HTERT RPE-1 (cell line): ENCODE measurements around the gene FAM20A.

ENCODE experiments used
- in situ Hi-C: fragments of 300-500 bp; cut with MboI; formaldehyde crosslinking; loops from 4 replicates; pipeline ENCODE4 v1.14.3; 2020; ENCODE audit warnings: low sequenced_read_pairs

FAM20A gene

DNA sequence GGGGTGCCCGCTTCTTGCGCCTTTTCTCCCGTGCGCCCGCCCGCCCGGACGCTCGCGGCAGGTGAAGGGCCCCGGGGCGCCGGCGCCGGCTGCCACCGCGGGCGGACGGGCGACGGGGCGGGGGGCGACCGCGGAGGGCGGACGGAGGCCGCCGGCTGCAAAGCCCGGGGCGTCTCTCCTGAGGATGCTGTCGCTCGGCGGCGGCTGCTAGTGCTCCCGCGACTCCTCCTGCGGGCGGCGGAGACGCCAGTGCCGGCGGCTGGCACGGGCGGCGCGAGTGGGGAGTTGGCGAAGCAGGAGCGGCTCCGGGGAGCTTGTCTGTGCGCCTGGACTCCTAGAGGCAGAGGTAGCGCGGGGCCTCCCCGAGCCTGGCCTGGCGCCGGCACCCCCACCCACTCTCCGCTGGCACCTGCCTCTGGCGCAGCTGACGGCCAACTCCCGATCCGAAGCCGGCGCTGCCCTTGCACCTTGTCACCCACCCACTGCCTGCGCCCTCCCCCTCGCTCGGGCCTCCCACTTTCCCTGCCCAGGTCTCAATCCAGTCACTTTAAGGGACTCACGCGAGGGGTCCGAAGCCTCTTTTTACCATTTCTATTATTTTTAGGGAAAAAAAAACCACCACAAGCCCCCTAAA is at the start of gene FAM20A:
Gene FAM20A, minus strand, starts transcription at position 437 of the 634 bp plus-strand sequence. CDS start 701 bp downstream, outside the sequence.
- in situ Hi-C loops: no loop called here

DNA sequence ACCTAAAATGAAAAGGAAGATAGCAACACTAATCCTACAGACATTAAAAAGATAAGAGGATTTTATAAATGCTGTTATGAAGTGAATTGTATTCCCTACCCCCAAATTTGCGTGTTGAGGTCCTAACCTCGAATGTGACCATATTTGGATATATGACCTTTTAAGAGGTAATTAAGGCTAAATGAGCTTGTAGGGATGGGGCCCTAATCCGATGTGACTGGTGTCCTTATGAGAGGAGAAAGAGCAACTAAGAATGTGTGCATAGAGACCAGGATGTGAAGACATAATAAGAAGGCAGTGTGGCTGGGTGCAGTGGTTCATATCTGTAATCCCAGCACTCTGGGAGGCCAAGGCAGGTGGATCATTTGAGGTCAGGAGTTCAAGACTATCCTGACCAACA is 48.2 kb upstream of the FAM20A start:
- in situ Hi-C loops: no loop called here

DNA sequence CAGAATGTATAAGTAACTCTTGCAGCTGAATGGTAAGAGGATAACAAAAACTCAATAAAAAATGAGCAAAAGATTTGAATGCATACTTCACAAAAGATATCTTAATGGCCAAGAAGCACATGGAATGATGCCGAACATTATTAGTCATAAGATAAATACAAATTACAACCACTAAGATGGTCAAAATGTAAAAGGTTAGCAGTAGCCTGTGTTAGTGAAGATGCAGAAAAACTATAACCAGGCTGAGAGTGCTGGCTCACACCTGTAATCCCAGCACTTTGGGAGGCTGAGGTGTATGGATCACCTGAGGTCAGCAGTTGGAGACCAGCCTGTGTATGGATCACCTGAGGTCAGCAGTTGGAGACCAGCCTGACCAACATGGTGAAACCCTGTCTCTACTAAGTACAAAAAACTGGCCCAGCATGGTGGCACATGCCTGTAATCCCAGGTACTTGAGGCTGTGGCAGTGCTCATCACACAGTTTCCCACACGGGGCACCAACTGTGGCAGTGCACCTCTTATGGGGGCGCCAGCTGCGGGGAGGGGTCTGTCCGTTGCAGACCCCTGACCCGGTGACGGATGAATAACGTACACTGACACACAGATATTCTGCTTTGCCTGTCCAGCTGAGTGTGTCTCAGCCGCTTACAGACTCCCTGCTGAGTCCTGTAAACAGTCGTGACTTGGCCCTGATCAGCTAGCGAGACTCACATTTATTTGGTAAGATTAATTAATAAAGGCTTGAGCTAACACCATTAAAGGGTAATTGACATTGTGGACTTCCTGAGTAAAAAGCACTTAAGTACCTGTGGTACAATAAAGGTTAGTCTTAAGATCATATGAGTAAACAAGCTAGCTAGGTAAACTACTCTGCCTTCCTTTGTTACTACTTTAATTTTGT is 45.7 kb upstream of the FAM20A start:
- in situ Hi-C loops: no loop called here

DNA sequence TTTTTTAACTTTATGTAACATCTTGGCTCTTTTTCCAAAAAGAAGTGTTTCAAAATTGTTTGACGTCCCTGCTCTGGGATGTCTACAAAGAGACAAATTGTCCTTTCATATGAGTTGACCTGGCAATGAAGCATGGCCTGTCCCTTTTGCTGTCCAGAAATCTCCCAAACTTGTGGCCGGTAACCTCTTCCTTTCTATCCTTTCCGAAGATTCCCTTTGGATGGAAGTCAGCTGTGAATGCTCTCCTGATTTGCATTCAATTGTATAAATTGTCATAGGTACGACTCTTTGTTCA is 40.9 kb upstream of the FAM20A start:
- in situ Hi-C loops: no loop called here

DNA sequence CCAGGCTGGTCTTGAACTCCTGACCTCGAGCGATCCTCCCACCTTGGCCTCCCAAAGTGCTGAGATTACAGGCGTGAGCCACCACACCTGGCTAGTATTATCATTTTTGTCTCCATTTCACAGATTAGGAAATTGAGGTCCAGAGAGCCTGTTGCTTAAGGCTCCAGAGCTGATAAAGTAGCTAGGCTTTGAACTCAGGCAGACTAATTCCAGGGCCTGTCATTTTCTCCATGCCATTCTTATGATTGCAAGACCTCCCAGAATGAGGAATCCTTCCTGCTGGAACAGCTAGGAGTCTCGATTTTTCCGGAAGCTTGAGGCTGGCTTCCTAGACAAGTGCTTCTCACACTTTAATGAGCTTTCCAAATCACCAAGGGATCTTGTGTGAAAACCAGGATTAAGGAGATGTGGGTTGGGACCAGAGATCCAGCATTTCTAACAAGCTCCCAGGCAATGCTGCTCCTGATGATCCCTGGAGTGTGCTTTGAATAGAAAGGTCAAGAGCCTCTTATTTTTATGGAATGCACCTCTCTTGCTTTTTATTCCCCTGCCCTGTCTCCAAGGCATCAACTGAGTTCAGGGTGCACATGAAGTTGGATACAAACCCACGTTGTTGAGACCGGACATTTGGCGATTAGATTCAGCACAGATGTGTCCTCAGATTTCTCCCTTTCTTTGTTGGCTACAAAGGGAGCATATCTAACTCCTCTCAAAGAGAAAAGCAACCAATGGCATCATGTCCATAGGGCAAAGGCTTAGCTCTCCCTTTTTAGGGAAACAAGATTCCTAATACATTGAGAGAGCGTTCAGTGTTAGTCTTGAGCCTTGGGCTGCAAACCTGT is 40.3 kb upstream of the FAM20A start:
- in situ Hi-C loops: no loop called here

DNA sequence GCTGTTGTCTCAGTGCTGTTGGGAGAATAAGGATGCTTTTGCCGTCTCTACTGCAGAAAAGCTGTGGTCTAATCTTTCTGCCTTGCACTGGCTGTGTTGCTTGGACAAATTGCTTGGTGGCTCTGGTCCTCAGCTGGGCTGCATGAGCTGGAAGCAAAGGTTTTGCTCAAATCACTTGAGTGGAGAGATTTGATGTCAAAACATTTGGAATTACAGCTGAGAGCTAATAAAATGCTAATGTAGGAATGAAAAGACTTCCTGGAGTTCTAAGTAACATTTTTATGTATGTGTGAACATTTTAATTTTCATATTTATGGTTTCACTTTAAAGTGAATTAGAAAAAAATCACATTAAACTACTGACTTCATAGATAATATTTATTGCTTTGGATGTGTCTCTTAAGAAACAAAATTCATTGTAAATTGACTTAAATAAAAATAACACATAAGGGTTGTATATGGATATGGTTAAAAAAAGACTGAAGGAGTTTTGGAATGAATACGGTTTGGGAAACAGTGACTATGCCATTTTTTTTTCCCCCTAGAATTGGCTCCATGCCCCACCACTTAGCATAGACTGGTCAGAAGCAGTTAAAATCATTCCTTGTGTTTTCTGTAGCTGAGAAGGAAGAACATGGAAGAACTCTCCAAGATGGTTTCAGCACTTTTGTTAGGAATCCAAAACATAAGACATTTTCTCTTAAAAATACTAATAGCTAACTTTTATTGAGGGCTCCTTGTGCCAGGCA is 39.2 kb upstream of the FAM20A start:
- in situ Hi-C loops: no loop called here

DNA sequence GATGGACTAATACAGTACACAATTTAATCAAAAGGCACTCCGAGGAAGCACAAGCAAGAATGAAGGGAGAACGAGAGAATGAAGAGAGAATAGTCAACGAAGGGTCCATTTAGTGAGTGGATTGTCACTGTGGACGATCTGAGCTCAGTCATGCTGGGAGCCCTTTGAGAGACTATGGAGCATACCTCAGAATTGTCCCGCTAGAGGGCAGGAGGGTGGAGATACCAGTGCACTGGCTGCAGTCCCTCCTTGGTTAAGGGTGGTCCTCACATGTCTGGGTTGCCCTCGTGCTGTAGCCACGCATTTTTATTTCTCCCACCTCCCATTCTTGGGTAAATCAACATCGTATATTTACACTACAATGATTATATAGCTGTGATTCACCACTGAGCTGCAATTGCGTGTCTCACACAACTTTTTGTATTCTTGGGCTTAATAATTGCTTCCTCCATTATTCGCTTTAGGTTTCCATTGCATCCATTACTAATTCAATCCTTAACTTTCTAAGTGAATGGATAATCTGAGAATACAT is 33.2 kb upstream of the FAM20A start:
- in situ Hi-C loops: no loop called here

DNA sequence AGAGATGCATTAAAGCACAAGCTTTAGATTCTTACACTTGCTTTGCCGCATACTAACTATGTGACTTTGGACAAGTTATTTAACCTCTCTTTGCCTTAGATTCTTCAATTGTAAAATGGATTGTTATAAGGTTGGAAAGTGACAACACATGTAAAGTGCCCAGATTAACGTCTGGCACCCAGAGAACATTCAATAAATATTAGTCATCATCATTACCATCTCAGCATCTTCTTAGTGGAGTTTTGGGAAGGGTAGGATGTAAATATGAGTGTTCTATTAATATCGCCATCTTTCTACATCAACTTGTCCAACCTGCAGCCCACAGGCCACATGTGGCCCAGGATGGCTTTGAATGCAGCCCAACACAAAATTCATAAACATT is 27.4 kb upstream of the FAM20A start:
- in situ Hi-C loops: no loop called here

DNA sequence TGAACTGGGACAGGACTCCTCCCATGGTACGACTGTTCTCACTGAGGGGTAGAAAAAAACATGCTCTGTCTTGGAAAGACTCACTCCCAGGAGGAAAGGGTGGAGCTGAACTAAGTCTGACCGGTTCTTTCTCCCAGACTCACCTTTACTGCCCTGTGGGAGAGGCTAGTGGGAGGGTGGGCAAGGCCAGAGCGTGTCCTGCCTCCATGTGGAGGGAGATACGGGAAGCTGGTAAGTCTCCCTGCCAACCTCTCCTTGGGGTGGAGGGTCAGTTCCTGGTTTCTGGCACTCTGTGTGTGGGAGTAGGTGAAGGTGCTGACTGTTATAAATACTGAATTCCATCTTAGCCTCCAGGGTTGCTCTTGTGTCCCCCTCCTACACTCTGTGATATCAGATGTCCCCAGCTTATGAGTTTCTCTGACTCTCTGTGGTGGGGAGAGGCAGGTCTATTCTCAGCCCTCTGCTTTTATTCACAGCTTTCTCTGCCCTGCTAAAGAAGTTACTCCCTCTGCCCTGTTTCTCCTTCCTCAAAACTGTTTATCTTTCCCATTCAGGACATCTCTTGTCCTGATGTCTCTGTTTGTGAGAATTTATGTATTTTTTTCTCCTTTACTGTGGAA is 26.9 kb upstream of the FAM20A start:
- in situ Hi-C loops: no loop called here

DNA sequence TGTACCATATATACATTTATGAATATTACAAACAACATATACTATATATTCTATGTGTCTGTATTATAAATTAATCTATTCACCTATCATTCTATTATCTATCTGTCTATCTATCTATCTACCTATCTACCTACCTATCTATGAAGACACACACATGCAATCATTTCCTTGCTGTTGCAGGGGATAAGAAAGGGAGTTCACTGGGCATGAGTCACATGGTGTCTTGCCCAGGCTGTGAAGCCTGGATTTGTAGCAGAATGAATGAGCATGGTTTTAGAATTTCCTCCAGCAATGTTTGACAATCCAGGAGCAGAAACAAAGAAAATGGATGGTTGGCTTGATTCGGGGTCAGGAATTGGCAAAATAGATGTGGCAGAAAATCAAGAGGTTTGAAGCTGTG is 23.2 kb upstream of the FAM20A start:
- in situ Hi-C loops: no loop called here

DNA sequence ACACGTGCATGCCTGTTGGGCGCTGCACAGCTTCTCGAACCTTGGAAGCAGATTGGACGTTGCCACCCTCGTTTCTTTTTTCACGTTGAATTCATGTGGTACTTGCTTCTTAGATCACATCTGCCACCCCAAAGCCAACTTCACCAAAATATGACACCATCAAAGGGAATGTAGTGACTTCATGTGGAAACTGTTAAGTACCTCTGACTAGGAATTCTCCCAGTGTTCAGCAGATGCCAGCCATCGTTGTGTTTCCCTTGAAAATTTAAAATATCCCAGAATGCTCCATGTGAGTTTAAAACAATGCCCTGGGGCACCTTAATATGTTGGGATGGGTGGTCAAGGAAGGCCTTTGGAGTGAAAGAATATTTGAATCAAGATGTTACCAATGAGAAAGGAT is 22.6 kb upstream of the FAM20A start:
- in situ Hi-C loops: no loop called here

DNA sequence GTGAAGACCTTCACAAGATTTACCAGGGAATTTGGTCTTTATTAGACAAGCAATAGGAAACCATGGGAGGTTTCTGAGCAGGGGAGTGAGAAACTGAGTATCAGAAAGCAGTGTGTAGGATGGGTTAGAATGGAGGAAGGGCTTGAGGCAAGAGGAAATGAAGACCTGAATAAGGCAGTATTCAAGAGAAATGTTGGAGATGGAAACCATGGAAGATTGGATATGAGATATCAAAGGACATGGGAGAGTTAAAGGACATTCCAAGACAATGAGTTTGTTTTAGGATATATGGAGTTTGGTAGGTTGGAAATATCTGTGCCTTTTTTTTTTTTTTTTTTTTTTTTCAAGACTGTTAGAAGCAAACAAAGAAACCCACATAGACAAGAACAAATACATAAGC is 21.3 kb upstream of the FAM20A start:
- in situ Hi-C loops: no loop called here

DNA sequence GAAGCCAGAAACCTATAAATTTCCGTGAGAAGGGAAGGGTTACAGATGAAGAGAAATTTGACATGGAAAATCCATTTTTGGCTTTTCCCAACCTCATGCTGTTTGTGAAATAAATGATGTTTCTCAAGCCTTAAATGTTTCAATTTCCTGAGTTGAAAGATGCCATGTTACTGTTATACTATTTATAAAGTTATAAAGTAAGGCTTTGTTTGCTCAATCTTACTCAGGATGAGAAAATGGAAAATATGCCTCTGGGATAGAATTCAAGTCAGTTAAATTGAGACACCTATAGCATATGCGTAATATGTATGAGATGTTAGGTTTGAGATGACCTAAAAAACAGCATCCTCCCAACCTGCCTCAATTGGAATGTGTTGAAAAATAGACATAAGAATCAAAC is 19.9 kb upstream of the FAM20A start:
- in situ Hi-C loops: no loop called here

DNA sequence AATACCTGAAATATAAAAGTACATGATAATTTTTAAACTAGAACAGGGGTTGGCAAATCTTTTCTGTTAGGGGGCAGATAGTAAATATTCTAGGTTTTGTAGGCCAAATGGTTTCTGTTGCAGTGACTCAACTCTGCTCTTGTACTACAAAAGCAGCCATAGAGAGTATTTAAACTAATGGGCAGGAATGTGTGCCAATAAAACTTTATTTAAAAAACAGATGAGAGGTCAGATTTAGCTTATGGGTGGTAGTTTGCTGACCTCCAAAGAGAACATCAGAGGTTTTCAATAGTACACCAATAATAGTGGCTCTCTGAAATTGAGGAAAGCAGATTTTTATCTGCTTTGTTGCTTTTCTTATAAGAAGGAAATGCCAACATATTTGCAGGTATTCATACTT is 15.2 kb upstream of the FAM20A start:
- in situ Hi-C loops: no loop called here

DNA sequence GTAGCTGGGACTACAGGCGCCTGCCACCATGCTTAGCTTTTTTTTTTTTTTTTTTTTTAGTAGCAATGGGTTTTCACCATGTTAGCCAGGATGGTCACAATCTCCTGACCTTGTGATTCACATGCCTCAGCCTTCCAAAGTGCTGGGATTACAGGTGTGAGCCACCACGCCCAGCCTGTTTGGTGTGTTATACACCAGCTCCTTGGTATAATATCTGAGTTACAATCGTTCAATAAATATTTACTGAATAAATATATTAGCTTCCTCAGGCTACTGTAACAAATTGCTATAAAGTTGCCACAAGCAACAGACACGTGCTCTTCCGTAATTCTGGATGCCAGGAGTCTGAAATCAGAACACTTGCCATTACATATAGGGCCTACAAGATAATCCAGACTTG is 13.6 kb upstream of the FAM20A start:
- in situ Hi-C loops: no loop called here

DNA sequence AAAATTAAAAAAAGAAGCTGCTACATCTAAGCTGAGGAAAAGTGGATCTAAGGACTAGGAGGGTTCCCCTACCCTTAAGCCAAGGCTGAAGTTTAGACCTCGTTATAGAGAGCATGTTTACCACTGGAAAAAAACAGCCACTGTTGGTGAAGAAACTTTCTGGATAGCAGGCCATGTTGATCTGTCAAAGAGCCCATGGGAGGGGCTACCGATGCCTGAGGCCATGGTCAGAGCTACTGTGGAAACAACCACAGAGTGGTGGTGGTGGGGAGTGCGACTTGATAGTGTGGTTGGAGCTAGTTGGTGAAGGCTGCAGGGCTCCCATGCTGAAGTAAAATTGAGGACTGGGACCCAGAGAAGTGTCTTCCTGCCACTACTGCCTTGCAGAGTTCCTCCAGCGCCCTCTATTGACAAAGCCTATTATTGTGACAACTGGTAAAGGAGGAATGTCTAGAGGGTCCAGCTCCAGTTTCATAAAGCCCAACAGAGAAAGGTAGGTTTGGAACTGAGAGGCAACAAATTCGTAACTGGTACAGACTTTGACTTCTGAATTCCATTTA is 12.7 kb upstream of the FAM20A start:
- in situ Hi-C loops: no loop called here

DNA sequence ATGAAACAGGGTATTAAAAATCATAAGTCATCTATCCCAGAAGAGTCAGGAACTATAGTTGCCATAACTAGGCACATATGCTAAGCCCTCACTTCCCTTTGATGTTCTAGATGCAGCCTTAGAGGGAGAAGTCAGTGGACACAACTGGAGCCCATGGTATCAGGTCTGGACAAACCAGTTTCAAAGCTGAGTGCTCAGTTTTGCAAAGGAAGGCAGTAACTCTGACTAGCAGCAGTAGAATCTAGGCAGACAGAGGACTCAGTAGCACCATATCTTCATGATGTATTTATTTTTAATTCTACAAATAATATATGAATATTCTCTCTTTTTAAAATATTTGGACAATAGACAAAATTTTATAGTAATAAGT is 11.7 kb upstream of the FAM20A start:
- in situ Hi-C loops: no loop called here

DNA sequence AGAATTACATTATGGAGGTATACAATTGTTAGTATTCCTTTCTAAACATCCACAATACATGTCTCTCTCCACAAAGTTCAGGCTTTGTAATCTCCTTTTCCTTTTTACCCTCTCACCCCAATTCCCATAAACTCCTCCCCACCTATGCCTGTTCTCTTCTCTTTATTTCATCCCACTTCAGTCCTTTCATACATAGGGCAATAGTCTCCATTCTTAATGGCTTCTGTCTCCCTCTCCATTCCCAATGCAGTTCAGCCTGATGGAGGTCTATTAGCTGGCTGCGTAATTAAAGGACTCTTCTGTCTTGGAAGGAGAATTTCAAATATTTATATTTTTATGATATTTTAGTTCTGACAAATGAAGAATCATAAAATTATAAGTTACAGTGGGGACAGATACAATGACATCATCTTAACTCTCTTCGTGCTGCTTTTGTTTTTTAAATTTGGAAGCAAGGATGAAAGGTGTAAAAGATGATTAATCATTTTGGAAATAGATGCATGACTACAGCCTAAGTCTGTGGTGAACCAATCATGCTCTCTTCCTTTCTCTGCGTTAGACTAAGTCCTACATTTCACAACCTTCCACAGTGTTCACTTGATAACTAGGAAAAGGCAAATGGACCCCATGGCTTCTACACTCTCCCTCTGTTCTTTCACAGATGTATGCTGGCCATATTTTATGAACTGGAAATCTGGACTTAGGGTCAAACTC is 11.2 kb upstream of the FAM20A start:
- in situ Hi-C loops: no loop called here

DNA sequence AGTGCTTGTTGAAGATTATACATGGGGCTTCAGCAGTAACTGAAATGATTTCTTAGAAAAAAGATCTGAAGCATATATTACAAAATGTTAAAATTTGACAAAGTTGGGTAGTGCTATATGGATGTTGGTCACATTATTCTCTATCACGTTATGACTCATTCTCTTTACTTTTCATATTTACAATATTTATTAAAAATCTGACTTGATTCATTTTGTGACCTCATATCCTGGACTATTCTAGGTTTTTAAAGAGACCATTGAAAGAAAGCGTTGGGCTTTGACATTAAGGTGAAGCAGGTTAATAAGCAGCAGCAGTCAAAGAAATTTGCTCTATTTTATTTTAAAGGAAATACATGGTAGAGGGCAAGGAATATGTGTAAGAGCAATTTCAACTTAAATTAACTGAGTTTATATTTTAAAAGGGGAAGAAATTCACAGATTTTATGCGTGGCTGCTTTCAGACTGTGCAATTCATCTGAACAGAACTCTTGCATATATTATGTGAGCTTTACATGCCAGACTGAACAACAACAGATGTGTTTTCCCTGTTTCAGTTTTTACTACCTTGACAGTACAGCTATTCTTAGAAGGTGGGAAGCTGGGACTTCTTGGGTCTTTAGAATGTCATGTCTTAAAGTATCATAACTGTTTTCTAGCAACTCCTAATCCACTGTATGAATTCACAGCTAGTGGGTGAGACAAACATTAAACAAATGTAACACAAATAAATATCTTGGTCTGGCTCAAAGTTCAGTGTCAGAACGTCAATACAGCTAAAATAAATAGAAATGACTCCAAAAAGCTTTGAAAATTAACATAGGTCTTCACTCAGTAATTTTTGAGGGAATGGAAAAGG is 10.4 kb upstream of the FAM20A start:
- in situ Hi-C loops: no loop called here
